CD1c-positive myeloid dendritic cell (primary cell): ENCODE data around the gene ZNF24.

Experiments
- DNase-seq: peaks from one replicate; pipeline ENCODE4 v3.0.0-alpha.2; 2016; ENCODE audit errors: extremely low spot score

Gene ZNF24

DNA sequence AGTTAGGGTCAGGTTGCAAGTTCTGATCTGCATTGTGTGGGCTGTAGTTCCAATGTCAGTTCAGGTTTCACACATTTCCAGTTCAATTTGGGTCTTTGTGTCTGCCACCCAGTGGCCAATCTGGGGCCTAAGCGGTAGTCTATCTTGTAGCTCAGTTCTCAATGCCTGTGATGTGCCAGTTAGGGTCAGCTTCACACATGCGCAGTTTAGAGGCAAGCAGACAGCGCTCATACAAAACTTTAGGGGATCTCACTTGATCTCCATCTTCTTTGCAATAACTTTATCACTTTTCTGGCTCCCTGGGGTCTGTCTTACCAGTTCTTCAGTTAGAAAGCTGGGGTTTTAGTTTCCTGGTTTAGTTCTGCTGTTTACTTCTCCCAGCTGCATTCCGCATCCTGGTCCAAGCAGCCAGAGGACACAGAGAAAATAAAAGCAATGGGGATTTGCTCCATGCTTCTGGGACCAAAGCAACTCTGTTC, 11.0 kb upstream of the ZNF24 start:
- DNase-seq = peak; percentile 75

DNA sequence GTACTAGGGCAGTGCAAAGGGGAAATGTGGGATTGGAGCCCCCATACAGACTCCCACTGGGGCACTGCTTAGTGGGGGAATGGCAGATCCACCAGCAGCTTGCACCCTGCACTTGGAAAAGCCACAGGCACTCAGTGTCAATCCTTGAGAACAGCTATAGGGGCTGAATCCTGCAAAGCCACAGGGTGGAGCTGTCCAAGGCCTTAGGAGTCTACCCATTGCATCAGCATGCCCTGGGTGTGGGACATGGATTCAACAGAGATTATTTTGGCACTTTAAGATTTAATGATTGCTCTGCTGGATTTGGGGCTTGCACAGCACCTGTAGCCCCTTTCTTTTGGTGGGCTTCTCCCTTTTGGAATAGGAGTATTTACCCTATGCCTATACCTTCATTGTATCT, 8.6 kb upstream of the ZNF24 start:
- no peak for DNase-seq

DNA sequence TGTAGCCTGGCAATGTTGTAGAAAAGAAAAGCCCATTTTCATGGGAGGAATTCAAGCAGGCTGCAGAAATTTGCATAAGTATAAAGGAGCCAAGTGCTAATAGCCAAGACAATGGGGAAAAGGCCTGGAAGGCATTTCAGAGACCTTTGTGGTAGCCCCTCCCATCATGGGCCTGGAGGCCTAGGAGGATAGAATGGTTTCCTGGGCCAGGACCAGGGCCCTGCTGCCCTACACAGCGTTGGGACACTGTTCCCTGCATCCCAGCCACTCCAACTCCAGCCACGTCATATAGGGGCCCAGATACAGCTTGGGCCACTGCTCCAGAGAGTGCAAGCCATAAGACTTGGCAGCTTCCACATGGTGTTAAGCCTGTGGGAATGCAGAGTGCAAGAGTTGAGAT, 8.1 kb upstream of the ZNF24 start:
- no peak for DNase-seq

DNA sequence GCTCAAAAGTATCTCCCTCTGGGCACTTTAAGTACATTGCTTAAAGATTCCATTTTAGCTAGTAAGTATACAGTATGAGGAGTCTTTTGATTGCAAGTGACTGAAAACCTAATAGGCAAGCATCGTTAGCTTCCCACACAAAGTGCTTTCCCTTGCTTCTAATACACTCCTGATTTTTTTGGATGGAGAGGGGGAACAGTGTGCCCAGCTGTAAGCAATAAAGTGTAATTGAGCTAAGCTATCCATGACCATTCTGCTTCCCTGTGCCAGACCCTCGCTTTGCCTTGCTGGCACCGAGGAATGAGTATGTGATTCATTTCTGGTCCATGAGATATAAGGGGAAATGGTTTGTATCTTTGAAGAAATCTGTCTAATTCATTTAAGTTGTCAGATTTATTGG, 3.8 kb upstream of the ZNF24 start:
- DNase-seq = no peak

DNA sequence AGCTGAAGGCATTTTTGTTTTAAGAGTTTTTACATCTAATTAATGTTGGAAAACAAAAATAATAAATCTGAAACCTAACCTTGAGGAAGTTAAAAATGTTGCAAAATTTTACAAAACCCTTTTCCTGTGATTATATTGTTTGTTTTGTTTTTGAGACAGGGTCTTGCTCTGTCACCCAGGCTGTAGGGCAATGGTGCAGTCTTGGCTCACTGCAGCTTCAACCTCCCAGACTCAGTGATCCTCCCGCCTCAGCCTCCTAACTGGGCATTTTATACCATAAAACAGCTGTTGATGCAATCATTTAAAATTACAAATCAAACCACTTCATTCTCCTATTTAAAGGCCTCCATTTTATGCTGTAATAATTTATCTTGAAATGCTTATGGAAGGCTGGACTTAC, 1.7 kb upstream of the ZNF24 start:
- peak; percentile 5 for DNase-seq

DNA sequence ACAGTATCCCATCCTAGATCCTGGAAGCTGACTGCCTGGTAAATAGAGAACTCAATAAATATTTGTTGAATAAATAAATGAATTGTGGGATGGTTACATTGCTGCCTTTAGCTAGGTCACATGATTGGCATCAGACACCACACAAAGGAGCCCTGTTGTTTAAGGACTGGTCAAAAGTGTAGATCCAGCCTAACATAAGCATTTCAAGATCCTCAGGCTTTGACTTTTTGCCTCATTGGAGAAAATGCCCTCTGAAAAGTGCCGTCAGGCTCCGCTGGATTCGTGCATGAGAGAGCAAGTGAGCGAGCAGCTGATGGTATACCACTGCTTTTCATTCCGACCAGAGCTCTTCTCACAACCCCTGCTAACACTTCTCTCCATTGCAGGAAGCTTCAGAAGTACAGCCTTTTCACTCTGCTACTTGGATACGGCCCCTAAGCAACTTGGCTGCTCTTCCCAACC, 1.3 kb upstream of the ZNF24 start:
- DNase-seq = no peak

DNA sequence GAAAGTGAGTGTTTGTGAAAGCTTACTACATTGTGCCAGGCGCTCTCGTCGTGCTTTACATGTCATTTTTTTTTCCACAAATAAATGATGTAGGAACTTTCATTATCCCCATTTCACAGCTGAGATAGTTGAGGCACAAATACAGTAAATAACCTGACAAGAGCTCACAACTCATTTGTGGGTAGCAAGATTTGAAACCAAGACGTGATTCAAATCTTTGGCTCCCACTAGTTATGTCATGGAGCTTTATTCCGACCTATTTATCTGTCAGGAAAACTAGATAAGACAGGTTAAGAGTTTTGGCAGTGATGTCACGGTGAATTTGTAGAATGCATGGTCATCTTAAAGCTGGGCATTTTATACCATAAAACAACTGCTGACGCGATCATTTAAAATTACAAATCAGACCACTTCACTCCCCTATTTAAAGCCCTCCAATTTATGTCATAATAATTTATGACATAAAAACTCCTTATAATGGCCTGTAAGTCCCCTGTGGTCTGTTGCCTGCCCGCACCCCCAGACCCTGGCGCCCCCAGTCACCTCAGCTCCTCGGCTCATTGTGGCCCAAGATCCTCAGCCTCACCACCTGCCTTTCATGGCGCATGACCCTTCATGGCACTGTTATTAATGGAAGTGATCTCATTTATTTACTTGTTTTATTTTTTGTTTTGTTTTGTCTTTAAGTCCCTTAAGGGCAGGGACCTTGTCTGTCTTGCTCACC, 678 bp upstream of the ZNF24 start:
- DNase-seq = no peak

DNA sequence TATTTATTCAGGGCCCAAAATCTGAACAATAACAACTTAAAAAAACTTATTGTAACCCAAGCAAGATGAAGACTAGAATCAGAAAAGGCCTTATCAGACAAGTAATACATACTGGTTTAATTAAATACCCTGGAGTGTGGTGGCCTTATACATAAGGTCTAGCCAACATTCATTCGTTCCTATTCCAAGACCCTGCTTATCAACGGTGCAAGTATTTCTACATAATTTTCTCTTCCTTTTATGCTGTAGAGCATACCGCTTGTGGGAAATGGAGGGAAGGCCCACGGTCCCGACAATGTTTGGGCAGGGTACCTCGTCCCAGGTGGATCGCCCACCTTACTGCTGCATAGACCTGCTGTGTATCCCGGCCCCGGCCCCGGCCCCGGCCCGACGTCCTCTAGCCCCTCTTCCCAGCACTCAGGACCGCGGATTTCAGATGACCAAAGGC, 708 bp downstream of the ZNF24 start:
- no peak for DNase-seq

DNA sequence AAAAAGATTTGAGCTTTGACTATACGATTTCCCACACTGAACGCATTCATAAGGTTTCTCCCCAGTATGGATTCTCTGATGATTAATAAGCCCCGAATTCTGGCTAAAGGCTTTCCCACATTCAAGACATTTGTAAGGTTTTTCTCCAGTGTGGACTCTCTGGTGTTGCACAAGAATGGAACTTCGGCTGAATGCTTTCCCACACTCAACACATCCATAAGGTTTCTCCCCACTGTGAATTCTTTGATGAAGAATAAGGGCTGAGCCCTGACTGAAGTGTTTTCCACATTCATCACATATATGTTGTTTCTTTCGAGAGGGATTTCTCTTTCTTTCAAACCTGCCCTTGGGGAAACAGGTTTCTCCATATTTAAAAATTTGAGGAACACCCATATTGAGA, 6.9 kb downstream of the ZNF24 start:
- no peak for DNase-seq

DNA sequence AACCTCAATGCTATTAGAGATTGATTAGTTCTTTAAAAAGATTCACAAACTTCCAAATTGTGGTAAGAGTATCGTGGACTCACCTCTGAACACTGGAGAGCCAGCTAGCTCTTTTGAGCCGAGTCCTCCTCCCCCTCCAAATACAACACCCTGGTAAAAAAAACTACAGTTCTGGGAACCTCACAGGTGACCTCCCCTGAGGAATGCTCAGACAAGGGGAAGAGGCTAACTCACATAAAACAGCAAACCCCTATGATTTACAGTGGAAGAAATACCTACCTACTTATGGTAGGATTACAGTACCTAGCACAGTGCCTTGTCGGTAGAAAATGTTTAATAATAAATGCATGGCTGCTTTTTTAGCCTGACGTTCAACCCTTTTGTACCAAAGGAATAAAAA, 8.4 kb downstream of the ZNF24 start:
- no peak for DNase-seq

DNA sequence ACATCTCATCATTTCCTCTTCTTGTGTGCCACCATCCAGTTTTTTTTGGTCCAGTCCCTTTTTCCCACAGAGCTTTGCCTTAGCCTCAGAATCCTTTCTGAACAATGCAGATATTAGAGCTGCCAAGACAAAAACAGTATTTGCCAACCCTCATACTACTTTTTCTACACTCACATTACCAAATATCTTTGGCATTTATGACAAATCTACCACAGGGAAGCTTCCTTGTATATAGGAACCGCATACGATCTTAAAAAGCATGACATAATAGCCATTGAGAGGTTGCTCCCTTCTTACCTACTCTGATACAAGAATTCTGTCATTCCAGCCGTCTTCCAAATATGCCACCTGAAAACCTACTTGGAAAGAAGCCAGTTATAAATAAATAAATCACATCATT, 9.4 kb downstream of the ZNF24 start:
- DNase-seq = no peak

DNA sequence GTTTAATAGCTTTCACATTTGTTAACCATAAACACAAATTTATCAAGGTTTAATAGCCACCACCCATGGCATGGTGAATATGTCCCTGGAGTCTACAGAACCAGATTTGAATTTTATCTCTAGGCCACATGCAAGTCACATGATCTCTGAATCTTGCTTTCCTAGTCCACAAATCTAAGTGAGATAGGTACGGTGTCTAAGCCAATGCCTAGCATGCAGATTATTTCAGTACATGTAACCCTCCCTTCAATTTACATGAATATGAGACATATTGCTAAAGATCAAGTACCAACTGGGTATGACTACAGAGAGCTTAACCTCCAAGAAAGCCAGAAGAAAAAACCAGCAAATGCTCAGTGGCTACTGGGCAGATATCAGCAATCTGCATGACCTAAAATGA, 10.0 kb downstream of the ZNF24 start:
- no peak for DNase-seq

DNA sequence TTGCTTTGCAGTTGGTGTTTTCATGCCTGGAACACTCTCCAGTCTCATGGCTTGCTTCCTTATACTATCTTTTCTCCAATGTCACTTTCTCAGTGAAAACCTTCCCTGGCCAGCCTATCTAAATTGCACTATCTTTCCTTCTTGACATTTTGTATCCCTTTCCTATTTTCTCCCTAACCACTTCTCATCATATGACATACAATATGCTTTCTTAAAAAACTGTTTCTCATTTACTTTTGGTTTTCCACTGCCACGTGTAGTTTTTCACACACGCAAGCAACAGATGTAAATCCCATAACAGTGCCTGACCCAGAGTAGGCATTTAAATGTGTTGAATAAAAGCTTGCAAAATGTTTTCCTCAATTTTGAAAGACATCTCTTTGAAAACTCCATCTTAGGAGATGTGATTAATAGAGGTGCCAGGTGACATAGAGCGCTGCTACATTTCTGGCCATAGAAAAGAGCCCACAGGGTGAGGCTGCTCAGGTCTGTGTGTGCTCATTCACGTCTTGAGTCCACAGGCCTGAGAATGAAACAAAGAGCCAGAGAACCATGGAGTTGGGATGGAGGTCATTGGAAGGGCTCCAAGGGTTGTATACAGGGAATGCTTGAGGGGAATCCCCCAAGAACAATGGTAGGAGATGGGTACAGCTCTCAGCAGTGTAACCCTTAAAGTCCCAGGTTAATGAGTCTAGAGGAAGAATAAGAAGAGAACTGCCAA, 12.7 kb downstream of the ZNF24 start:
- no peak for DNase-seq

DNA sequence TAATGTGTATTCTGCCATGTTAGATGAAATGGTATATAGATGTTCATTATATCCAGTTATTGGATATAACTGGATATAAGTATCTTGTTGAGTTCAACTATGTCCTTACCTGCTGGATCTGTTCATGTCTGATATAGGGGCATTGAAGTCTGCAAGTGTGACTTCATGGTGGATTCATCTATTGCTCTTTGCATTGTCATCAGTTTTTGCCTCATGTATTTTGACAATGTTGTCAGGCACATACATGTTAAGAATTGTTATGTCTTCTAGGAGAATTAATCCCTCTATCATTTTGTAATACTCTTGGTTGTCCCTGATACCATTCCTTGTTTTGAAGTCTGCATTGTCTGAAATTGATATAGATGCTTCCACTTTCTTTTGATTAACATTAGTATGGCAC, 15.4 kb downstream of the ZNF24 start:
- DNase-seq = no peak

DNA sequence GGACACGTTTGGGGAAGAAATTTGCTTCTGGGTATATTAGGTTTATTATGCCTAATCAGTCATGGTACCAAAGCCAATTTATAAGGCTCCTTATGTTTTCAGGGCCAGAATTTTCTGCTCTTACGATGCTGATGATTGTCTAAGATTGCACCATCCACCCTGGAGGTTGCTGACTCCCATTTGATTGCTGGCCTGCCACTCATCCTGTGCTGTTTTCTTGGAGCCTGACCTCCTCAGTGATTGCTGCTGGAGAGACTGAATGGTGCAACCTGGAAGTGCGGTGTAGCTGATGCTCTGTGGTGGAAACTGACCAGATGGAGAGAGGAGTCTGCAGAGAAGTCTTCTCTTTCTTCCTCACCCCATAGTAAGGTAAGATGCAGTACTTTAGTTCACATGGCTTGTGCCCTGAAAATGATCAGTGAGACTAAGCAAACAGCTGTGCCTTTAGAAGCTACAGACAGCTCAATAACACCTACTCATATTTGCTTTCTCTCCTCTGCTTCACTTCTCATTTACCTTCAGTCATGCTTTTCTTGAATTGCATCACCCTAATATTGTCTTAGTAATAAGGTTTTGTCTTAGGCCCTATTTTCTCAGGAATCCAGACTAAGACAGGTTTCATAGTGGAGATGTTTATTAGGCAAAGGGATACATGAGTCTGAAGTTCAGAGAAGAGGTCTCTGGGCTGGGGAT, 17.4 kb downstream of the ZNF24 start:
- DNase-seq = no peak

DNA sequence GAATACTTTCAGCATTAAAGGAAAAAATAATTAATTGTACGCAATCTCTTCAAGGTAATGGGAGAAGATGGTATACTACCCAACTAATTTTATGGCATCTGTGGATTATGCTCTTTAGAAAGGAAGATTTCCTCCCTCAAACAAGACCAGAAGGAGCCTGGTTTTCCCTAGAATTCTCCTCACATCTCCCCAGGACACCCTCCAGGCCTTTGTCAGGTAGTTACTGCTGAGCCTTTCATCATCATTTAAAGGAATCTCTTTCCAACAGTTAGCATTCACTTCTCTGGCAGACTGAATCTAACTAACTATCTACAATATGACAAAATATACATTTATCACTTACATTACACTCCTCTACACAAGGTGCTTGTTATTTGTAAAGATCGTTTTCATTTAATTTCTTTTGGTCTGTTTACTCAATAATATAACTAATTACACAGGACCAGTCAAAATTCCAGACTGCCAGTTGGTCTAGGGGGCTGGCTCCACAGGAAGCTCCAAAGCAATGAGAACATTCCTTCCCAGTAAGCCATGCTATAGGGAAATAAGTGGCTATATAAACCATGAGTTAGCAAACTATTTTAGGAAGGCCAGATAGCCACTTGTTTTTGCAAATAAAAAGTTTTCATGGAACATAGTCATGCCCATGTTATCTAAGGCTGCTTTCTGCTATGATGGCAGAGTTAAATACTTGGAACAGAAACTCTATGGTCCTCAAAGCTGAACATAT, 19.1 kb downstream of the ZNF24 start:
- no peak for DNase-seq

DNA sequence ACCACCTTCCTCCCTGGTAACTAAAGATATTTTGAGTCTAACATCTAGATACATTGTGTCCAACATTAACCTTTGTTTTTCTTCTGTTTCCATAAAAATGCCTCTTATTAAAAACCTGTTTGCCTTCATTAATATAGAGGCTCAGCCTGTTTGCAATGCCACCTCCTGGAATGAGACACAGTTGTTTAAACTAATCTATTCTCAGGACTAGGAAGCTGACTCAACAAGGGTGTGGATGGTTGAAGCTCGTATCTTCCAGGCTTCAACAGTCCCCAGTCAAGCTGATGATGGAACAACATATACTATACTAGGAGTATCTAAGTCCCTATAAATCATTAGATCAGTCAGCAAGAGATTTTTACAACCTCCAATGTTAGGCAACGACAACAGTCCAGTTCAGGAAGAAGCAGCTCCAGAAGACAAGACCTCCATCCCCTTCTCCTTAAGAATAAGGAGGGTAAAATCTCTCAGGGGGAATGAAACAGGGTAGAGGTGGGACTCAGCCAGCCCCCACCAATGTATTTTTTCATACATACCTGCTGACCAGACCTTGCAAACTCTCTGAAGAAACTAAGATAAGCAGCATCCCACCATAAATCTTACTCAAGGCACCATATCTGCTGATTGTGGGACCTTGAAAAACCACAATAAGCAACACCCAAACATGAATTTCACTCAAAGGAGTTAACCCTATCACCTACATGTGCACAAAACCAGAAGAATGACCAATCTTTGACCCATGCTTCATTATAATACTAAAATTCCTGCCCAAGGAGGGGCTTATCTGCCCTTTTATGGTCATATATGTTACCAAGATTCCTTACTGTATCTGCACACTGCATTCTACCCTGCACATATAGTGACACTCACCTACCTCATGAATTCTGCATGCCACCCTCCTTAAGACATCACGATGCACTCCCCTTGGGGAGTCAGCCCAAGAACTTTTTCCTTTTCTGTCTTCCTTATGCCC, 21.4 kb downstream of the ZNF24 start:
- DNase-seq = no peak

DNA sequence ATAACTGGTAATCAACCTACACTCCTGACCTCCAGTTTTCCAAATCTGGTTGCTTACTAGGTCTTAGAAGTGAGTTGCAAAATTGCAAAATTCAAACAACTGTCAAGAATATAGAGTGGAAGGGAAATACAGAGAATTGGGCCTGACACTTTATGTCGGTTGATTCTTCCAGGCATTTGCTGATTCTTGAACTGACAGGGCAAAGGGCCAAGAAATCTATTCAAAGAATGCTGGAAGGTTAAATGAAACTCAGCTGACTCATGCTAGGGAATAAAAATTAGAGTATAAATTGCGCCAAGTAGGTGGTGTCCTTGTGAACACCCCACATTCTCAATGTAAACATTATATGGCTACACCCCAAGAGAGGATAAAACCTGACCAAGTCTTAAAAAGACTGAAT, 32.7 kb downstream of the ZNF24 start:
- DNase-seq = no peak

DNA sequence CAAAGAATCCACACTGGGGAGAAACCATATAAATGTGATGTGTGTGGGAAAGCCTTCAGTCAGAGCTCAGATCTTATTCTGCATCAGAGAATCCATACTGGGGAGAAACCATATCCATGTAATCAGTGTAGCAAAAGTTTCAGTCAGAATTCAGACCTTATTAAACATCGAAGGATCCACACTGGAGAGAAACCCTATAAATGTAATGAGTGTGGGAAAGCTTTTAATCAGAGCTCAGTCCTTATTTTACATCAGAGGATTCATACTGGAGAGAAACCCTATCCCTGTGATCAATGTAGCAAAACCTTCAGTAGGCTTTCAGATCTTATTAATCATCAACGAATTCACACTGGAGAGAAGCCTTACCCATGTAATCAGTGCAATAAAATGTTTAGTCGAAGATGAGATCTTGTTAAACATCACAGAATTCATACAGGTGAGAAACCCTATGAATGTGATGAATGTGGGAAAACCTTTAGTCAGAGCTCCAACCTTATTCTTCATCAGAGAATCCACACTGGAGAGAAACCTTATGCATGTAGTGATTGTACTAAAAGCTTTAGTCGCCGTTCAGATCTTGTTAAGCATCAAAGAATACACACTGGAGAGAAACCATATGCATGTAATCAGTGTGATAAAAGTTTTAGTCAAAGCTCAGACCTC, 37.5 kb downstream of the ZNF24 start:
- no peak for DNase-seq

DNA sequence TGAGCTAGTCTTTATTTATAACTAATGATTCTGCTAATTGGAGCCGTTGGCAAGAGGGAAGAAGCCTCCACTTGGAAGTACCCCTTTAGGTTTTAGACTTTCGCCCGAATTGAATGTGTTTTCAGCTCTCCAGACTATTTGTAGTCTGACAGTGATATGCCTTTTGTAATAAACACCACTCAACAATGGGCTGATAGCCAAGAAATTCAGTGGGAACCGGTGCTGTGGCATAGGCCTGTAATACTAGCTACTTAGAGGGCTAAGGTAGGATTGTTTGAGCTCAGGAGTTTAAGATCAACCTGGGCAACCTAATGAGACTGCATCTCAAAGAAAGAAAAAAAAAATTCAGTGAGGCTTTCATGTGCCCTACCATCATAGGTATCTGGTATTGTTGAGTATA, 40.6 kb downstream of the ZNF24 start:
- no peak for DNase-seq
